22Rv1 (cell line): Measurements from ENCODE around the gene CREB5.

ENCODE experiments used
- CTCF ChIP-seq: fragments of 450-650 bp; IDR thresholded peaks from 2 replicates; pipeline ENCODE4 v1.5.1; 2017; ENCODE audit warnings: mild to moderate bottlenecking
- ZFX ChIP-seq: fragments of 450-650 bp; IDR thresholded peaks from 2 replicates; pipeline ENCODE4 v1.6.1; 2017; ENCODE audit warnings: antibody characterized with exemption, borderline replicate concordance

DNA sequence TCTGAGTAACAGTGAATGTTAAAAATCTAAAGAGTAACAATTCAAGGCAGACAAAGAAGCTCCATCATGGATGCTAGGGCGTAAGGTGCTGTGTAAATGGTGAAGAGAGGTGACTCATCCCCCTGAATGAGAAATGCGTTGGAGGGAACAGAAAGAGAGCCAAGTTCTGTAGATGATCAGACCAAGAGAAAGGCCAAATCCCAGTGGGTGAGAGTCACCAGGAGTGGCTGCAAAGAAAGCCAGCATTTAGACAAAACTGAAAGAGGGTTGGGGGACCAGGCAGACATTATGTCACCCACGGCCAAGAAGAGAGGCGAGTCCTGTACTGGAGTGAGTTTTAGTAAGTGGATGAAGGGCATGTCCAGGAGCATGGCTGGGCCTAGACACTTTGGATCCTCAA lies 392.7 kb downstream of the CREB5 start:
- TF ChIP-seq CTCF (no peak), ZFX (no peak)
